Kidney glomerular epithelial cell (primary cell): Measurements from ENCODE around the gene SRGAP1.

Experiments
- DNase-seq: peaks from one replicate; lab custom pipeline; 2025; lab: John Stamatoyannopoulos, UW

The SRGAP1 gene

GRCh38 chr12:63966606-63966975, 122.1 kb downstream of the SRGAP1 start:
- DNase-seq, result no peak

GRCh38 chr12:63967358-63968145, 123.1 kb downstream of the SRGAP1 start:
- peak; percentile 46 for DNase-seq

- DNase-seq, result no peak
Measured at GRCh38 chr12:63968673-63969072, 124.2 kb downstream of the SRGAP1 start.

- no peak for DNase-seq
Measured at GRCh38 chr12:63976902-63977395, 132.4 kb downstream of the SRGAP1 start.

- no peak for DNase-seq
Measured at GRCh38 chr12:63977441-63977840, 132.9 kb downstream of the SRGAP1 start.

GRCh38 chr12:63978519-63978918, 134.0 kb downstream of the SRGAP1 start:
- peak; percentile 44 for DNase-seq

GRCh38 chr12:63980211-63980610, 135.7 kb downstream of the SRGAP1 start:
- no peak for DNase-seq

- no peak for DNase-seq
Measured at GRCh38 chr12:63981343-63981742, 136.8 kb downstream of the SRGAP1 start.

GRCh38 chr12:63982604-63983295, 138.2 kb downstream of the SRGAP1 start:
- DNase-seq, result no peak

- DNase-seq, result no peak
Measured at GRCh38 chr12:63985456-63985855, 141.0 kb downstream of the SRGAP1 start.

GRCh38 chr12:63985945-63986344, 141.4 kb downstream of the SRGAP1 start:
- DNase-seq, result no peak

GRCh38 chr12:63989301-63989845, 144.9 kb downstream of the SRGAP1 start:
- DNase-seq, result peak; percentile 80

GRCh38 chr12:63990828-63991547, 146.5 kb downstream of the SRGAP1 start:
- no peak for DNase-seq

GRCh38 chr12:63994704-63995103, 150.2 kb downstream of the SRGAP1 start:
- DNase-seq, result no peak

GRCh38 chr12:63995512-63995911, 151.0 kb downstream of the SRGAP1 start:
- DNase-seq, result peak; percentile 25

- DNase-seq, result no peak
Measured at GRCh38 chr12:63996556-63996955, 152.1 kb downstream of the SRGAP1 start.

GRCh38 chr12:63997198-63997597, 152.7 kb downstream of the SRGAP1 start:
- no peak for DNase-seq

- no peak for DNase-seq
Measured at GRCh38 chr12:63998584-63998983, 154.1 kb downstream of the SRGAP1 start.

- DNase-seq, result no peak
Measured at GRCh38 chr12:63999853-64000252, 155.4 kb downstream of the SRGAP1 start.

- no peak for DNase-seq
Measured at GRCh38 chr12:64001439-64001838, 156.9 kb downstream of the SRGAP1 start.

GRCh38 chr12:64004641-64005040, 160.1 kb downstream of the SRGAP1 start:
- DNase-seq, result no peak

GRCh38 chr12:64006211-64006825, 161.8 kb downstream of the SRGAP1 start:
- peak; percentile 56 for DNase-seq
